Lower leg skin (tissue), 4 donors: ENCODE results near the gene LSMEM2. TPM values are rescaled to one million over a fixed set of nuclear protein-coding genes. Genes with fewer than 3 reads are reported as not detected.

Source experiments
- DNase-seq, 2 donors: peaks; one replicate each; pipeline ENCODE4 v3.0.0-alpha.2; 2019; ENCODE audit warnings: low spot score in 2 of 2
- H3K4me3 ChIP-seq: fragments of 200-600 bp; sonication (generic); 2 replicates; pipeline ENCODE4 v1.5.1; 2017; ENCODE audit warnings: mild to moderate bottlenecking, low read depth; ENCODE audit not compliant: poor library complexity, severe bottlenecking
- CTCF ChIP-seq, 3 donors: fragments of 450-650 bp; IDR thresholded peaks; one replicate each; pipeline ENCODE4 v1.5.1; 2016; ENCODE audit warnings: antibody characterized with exemption in 3 of 3, mild to moderate bottlenecking in 3 of 3, moderate library complexity in 2 of 3
- POLR2A ChIP-seq, 2 donors: fragments of 450-650 bp; IDR thresholded peaks; one replicate each; pipeline ENCODE4 v1.6.1; 2016 to 2017; ENCODE audit warnings: antibody characterized with exemption in 2 of 2, mild to moderate bottlenecking in 1 of 2, moderate library complexity in 1 of 2
- WGBS, 2 donors: methylation state at CpG; one replicate each; pipeline ENCODE4 v1.1.5; 2018; 5-methylcytosine and 5-hydroxymethylcytosine counted together
- intact Hi-C: fragments of 100-400 bp; cut with DNase I; formaldehyde crosslinking; loops from one replicate; pipeline ENCODE4 v1.15.0; 2023; ENCODE audit warnings: low total_unique reads
- total RNA-seq, 4 donors: library from RNA; depleted of rRNA; stranded (reverse); fragments of >200 nt; gene quantifications; one replicate each; pipeline ENCODE4 v1.1.0, GENCODE V29; 2016

Gene LSMEM2
- total RNA-seq, 4 donors from 2014 or later: 0.37 to 0.62 TPM; not detected in 2

DNA sequence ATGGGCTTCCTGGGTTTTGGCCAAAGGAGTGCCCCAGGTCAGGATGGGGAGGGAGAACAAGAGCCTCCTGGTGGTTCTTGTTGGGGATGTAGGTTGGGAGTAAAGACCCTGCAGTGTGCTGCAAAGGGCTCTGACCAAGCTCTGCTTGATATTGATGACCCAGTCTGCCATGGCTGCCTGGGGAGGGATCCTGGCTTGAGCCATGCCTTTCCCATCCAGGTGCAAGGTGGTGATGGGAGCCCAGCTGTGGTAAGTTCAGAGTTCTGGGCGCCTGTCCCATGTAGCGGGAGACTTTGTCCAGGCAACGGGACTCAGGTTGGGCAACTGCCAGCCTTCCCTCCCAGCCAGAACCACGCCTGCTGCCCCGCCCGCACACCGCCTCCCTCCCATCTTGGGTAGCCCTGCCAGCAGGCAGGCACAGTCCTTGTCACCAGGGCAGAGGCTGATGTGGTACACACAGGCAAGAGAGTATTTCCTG is 40.3 kb upstream of the LSMEM2 start:
- peak; percentile 82 to 98 for DNase-seq
- no peak overlapping the region for H3K4me3 ChIP-seq
- WGBS, 2 donors: 4 to 7% methylated on average over 7 of the region's 7 CpGs
- intact Hi-C loops: no loop called here
- TF ChIP-seq POLR2A (IDR thresholded peaks at IDR 0.05) (no peak), CTCF (IDR thresholded peaks at IDR 0.05) (no peak)

GRCh38 chr3:50239649-50240048 is 39.2 kb upstream of the LSMEM2 start:
- intact Hi-C loops: no loop called here
- H3K4me3 ChIP-seq: no peak overlapping the region
- no peak for DNase-seq
- 73 to 80% methylated on average over 4 of the region's 4 CpGs for WGBS, 2 donors
- TF ChIP-seq CTCF (IDR thresholded peaks at IDR 0.05) (no peak), POLR2A (IDR thresholded peaks at IDR 0.05) (no peak)

- DNase-seq: no peak
- no peak overlapping the region for H3K4me3 ChIP-seq
- intact Hi-C loops: no loop called here
- 48 to 54% methylated on average over 4 of the region's 4 CpGs for WGBS, 2 donors
- TF ChIP-seq POLR2A (IDR thresholded peaks at IDR 0.05): no peak
- TF ChIP-seq CTCF (IDR thresholded peaks at IDR 0.05): no peak
Observed at GRCh38 chr3:50241163-50241562, 37.7 kb upstream of the LSMEM2 start.

GRCh38 chr3:50241713-50242380 is 37.0 kb upstream of the LSMEM2 start:
- no peak for TF ChIP-seq POLR2A (IDR thresholded peaks at IDR 0.05)
- TF ChIP-seq CTCF (IDR thresholded peaks at IDR 0.05): no peak
- no peak overlapping the region for H3K4me3 ChIP-seq
- intact Hi-C loops: no loop called here
- no peak for DNase-seq
- 50 to 62% methylated on average over 7 of the region's 7 CpGs for WGBS, 2 donors

DNA sequence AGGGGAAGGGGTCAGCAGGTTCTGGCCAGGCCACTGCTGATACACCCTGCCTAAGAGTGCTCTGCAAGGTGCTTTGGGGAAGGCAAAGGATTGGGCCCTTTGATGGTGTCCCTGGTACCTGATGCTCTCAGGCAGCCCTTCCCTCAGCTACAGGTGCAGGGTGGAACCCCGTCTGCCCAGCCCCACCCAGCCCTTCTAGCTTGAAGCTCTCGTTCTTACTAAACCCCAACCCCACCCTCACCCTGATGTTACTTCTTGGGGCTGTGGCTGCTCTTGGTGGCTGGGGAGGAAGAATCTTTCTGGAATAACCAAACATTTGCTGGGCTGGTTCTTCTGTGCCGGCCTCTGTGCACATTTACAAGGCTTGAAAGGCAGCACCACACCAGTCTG is 36.5 kb upstream of the LSMEM2 start:
- no peak overlapping the region for H3K4me3 ChIP-seq
- intact Hi-C loops: no loop called here
- 28 to 29% methylated on average over 3 of the region's 3 CpGs for WGBS, 2 donors
- no peak for DNase-seq
- TF ChIP-seq POLR2A (IDR thresholded peaks at IDR 0.05): no peak
- no peak for TF ChIP-seq CTCF (IDR thresholded peaks at IDR 0.05)
